Fibroblast of skin of back (primary cell): ENCODE measurements around the gene UQCRC1.
"Not testable (repeated sequence)": the region's sequence is repeated elsewhere in the genome, so short reads cannot be mapped to it uniquely, and the experiment has no call there.

Experiments
- DNase-seq: peaks from one replicate; pipeline ENCODE4 v3.0.0-alpha.2; 2013

Gene UQCRC1

DNA sequence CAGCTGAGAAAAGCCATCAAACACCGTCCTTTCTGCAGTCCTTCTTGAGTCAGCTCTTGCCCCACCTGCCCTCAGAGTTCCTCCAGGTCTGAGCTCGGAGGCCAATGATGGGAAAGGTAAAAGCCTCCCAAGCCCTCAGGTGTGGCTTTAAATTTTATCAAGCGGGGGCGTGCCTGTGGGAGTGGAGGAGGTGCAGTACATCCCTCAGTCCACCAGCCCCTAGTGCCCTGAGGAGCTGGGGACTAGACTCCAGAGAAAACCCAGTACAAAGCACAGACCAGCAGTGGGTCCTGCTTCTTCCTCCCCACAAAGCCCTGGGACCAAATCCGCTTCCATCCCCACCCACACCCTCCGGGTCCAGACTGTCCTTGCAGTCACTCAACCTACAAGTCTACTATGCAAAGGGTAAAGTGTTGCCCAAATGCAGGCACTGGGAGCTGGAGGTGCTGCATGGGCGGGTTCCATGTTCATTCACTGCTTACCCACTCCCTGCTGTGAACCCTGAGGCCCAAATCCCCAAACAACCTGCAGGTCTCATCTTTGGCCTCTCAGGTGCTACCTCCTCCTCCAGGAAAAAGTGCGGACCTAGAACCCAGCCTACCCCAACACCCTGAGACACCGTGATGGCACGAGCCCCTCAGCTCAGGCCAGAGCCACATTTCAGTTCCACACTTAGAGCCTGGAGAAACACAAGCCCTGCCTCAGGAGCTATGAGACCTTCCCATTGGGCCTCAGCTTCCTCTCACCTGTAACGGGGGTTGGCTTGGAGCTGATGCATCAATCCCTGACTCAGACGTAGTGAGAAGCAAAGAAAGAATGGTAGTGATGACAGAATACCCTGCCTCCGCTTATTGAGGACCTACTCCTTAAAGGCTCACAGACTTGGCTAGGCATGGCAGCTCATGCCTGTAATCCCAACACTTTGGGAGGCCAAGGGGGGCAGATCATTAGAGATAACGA, 55.3 kb downstream of the UQCRC1 start:
- DNase-seq = no peak

DNA sequence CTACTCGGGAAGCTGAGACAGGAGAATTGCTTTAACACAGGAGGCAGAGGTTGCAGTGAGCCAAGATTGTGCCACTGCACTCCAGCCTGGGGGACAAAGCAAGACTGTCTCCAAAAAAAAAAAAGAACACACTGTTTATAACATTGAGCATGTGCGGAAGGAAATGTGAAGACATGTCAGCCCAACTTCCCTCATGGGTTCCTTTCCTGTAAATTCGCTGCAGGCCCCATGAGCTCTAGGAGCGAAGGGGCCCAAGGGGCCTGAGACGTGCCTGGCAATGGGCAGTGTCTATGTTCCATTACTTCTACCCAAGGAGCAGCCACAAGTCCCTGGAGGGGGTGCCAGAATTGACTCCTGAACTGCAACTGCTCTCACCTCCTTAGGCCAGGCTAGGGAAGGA, 56.1 kb downstream of the UQCRC1 start:
- no peak for DNase-seq

DNA sequence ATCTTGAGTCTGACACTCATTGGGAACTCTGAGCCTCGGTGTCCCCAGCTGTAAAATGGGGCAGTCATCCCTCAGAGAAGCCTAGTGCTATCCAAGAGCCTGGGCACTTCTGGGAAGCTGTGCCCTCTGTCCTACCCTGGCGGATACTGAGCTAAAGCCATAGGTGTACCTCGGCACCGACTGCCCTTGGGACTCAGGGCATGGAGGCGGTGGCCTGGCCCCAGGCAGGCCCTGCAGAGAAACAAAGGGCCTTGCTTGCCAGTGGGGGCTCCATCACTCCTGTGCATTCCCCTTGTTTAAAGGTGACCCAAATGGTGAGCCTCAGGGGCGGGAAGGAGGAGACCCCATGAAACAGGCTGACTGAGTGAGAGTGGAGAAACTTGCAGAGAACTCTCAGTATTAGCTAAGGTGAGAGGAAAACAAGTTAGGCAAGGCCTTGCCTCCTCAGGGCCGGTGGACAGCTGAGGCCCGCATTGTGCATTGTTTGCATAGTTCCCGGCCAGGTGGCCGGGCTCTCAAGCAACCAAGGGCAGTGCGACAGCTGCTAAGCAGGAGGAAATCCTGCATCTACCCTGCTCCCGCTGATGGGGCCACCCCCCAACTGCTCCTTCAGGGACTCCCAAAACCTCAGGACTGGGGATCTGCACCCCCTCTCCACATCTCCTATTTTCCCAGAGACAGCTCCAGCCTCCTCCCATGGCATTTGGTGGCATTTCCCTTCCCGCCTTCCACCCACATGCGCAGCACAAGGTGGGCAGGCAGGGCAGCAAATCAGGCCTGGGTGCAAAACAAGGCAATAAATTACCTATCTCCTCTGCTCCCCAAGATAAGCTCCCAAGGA, 57.1 kb downstream of the UQCRC1 start:
- DNase-seq = no peak

DNA sequence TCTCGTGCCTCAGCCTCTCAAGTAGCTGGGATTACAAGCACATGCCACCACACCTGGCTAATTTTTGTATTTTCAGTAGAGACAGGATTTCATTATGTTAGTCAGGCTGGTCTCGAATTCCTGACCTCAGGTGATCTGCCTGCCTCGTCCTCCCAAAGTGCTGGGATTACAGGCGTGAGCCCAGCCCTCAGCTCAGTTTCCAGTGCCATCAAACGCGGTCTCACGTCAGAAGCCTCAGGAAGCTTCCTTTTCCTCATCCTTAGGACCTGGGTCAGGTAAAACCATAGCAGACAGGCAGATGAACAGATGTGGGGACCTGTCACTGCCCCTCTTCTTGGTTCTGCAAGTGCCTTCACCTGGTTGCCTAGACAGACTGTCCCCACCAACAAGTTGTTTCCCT, 57.8 kb downstream of the UQCRC1 start:
- not testable (repeated sequence) for DNase-seq
